Femur (tissue), 1 donor: ENCODE results near the gene NQO2.

Source experiments
- DNase-seq: peaks from one replicate; pipeline ENCODE4 v3.0.0-alpha.2; 2017

The NQO2 gene

GRCh38 chr6:2999618-3000557 lies at the start of gene NQO2:
NQO2 (plus strand) TSS chr6:2999894; CDS start chr6:3006553, 6,659 bp downstream.
- peak; percentile 94 for DNase-seq

- DNase-seq = no peak
Observed at GRCh38 chr6:2950713-2951112, 49.0 kb upstream of the NQO2 start.

GRCh38 chr6:2951728-2952127 lies 48.0 kb upstream of the NQO2 start:
- no peak for DNase-seq

GRCh38 chr6:2952557-2953095 lies 47.1 kb upstream of the NQO2 start:
- DNase-seq = peak; percentile 84

GRCh38 chr6:2953098-2953497 lies 46.6 kb upstream of the NQO2 start:
- no peak for DNase-seq

- DNase-seq = no peak
Observed at GRCh38 chr6:2956930-2957685, 42.6 kb upstream of the NQO2 start.

- no peak for DNase-seq
Observed at GRCh38 chr6:2957696-2958330, 41.9 kb upstream of the NQO2 start.

- DNase-seq = no peak
Observed at GRCh38 chr6:2958331-2958711, 41.4 kb upstream of the NQO2 start.

- DNase-seq = no peak
Observed at GRCh38 chr6:2958776-2959175, 40.9 kb upstream of the NQO2 start.

- DNase-seq = no peak
Observed at GRCh38 chr6:2959909-2960719, 39.6 kb upstream of the NQO2 start.

- DNase-seq = no peak
Observed at GRCh38 chr6:2960935-2961334, 38.8 kb upstream of the NQO2 start.

- DNase-seq = no peak
Observed at GRCh38 chr6:2961506-2961905, 38.2 kb upstream of the NQO2 start.

- DNase-seq = no peak
Observed at GRCh38 chr6:2962004-2962403, 37.7 kb upstream of the NQO2 start.

GRCh38 chr6:2962636-2963035 lies 37.1 kb upstream of the NQO2 start:
- DNase-seq = no peak

- no peak for DNase-seq
Observed at GRCh38 chr6:2963756-2964155, 35.9 kb upstream of the NQO2 start.

- no peak for DNase-seq
Observed at GRCh38 chr6:2964793-2965505, 34.7 kb upstream of the NQO2 start.

GRCh38 chr6:2966347-2966746 lies 33.3 kb upstream of the NQO2 start:
- DNase-seq = no peak

- no peak for DNase-seq
Observed at GRCh38 chr6:2967936-2968335, 31.8 kb upstream of the NQO2 start.

- DNase-seq = no peak
Observed at GRCh38 chr6:2968600-2969135, 31.0 kb upstream of the NQO2 start.

- no peak for DNase-seq
Observed at GRCh38 chr6:2969549-2969948, 30.1 kb upstream of the NQO2 start.

- no peak for DNase-seq
Observed at GRCh38 chr6:2970034-2970685, 29.5 kb upstream of the NQO2 start.
